MM.1S (cell line): ENCODE measurements around the gene ANKRD16.
"Not testable (repeated sequence)": the region's sequence is repeated elsewhere in the genome, so short reads cannot be mapped to it uniquely, and the experiment has no call there.

Source experiments
- CTCF ChIP-seq: fragments of 300-600 bp; sonication (generic); IDR thresholded peaks from 2 replicates; pipeline ENCODE4 v1.5.1; 2016; ENCODE audit warnings: antibody characterized with exemption, low read length, mixed read lengths
- EZH2 ChIP-seq: fragments of 300-600 bp; sonication (generic); optimal IDR thresholded peaks from 2 replicates; pipeline ENCODE3; 2017; ENCODE audit warnings: low read depth, mild to moderate bottlenecking, antibody characterized with exemption, low read length, mixed read lengths
- EZH2phosphoT487 ChIP-seq: fragments of 300-600 bp; sonication (generic); IDR thresholded peaks from 2 replicates; pipeline ENCODE4 v1.6.1; 2018; ENCODE audit warnings: antibody characterized with exemption, low read length

GRCh38 chr10:5862981-5863685, 26.6 kb downstream of the ANKRD16 start:
- not testable (repeated sequence) for TF ChIP-seq CTCF, EZH2phosphoT487, EZH2
